Pancreas (tissue), 10 donors: ENCODE results near the gene FHIT. TPM values are rescaled to one million over a fixed set of nuclear protein-coding genes. Genes with fewer than 3 reads are reported as not detected.

Source experiments
- ATAC-seq, 4 donors: fragments of 200-7000 bp; cut with Tn5 transposase; one replicate each; pipeline versions ENCODE4 v1.8.0 to v1.9.1; 2020; ENCODE audit warnings: mild to moderate bottlenecking in 4 of 4, moderate library complexity in 4 of 4
- DNase-seq, 6 donors: peaks; one replicate each; pipeline ENCODE4 v3.0.0-alpha.2; 2020
- FAIRE-seq: peaks from 2 replicates; lab custom pipeline; 2012; peaks lifted over from hg19 to GRCh38; lab: Jason Lieb, UNC
- H3K27ac ChIP-seq, 4 donors: fragments of 200-600 bp; sonication (generic); 1 replicate in 3 of 4; 2 replicates in 1 of 4; pipeline versions ENCODE4 v1.5.0 to v1.8.0; 2020
- H3K27me3 ChIP-seq, 4 donors: fragments of 200-600 bp; one replicate each; pipeline ENCODE4 v1.8.0; 2021
- H3K36me3 ChIP-seq, 3 donors: fragments of 200-600 bp; sonication (generic) in 1 of 3; one replicate each; pipeline versions ENCODE4 v1.5.0 to v1.8.0; 2020 to 2021
- H3K4me1 ChIP-seq, 3 donors: fragments of 200-600 bp; one replicate each; pipeline ENCODE4 v1.8.0; 2021
- H3K4me3 ChIP-seq, 4 donors: fragments of 200-600 bp; sonication (generic) in 2 of 4; one replicate each; pipeline versions ENCODE4 v1.5.0 to v1.8.0; 2020 to 2021
- H3K9me3 ChIP-seq, 4 donors: fragments of 200-600 bp; one replicate each; pipeline ENCODE4 v1.8.0; 2021
- WGBS, 2 donors: extraction: QIAGEN DNeasy Blood & Tissue Kit; methylation state at CpG; one replicate each; pipeline ENCODE4 v1.1.7; 2013; 5-methylcytosine and 5-hydroxymethylcytosine counted together
- intact Hi-C, 3 donors: fragments of 100-400 bp; cut with DNase I; formaldehyde crosslinking; loops; one replicate each; pipeline versions ENCODE4 v1.11.1 to v1.14.2; 2022
- polyA plus RNA-seq, 2 donors: library from polyadenylated mRNA; stranded (reverse); fragments of 200-250 nt; gene quantifications; one replicate each; pipeline ENCODE4 v1.2.3, GENCODE V29; 2013
- total RNA-seq, 6 donors: library from RNA; stranded (reverse); fragmentation: NEBNext Ultra II Directional in 4 of 6; extraction: Animal tissue kit (Norgen Biotek cat#: 25700) in 4 of 6; gene quantifications; one replicate each; pipeline versions ENCODE4 v1.2.1 to v1.2.4, GENCODE V29; 2021 to 2023
- TF ChIP-seq, protein P1 (sequence below), 4 donors: fragments of 200-600 bp; sonication (generic) in 3 of 4; IDR thresholded peaks; one replicate each; pipeline versions ENCODE4 v1.5.0 to v1.8.0; 2021; ENCODE audit warnings: antibody characterized with exemption in 4 of 4
- donor health status: healthy with polysubstance abuse.
- donor health status: DM: no; HTN: no; CAD: no; lungs with moderate emphysema.
- donor health status: DM: no; HTN: no; CAD: no.
- donor health status: control.
- donor health status: control.
- donor health status: Bipolar disorder and iron deficiency.
- donor health status: DM: yes; HTN: yes; CAD: no.
- donor health status: DM: no; HTN: no; CAD: no.
- donor health status: DM: no; HTN: no; CAD: no.
- donor health status: DM: yes; HTN: yes; CAD: no.

FHIT gene
- total and polyA plus RNA-seq, 8 donors, result 4.8 to 15.7 (median 8.0) TPM

GRCh38 chr3:60986552-60986951 is 264.7 kb downstream of the FHIT start:
- WGBS, 2 donors, result 89 to 90% methylated on average over 3 of the region's 3 CpGs
- TF ChIP-seq, protein P1, sequence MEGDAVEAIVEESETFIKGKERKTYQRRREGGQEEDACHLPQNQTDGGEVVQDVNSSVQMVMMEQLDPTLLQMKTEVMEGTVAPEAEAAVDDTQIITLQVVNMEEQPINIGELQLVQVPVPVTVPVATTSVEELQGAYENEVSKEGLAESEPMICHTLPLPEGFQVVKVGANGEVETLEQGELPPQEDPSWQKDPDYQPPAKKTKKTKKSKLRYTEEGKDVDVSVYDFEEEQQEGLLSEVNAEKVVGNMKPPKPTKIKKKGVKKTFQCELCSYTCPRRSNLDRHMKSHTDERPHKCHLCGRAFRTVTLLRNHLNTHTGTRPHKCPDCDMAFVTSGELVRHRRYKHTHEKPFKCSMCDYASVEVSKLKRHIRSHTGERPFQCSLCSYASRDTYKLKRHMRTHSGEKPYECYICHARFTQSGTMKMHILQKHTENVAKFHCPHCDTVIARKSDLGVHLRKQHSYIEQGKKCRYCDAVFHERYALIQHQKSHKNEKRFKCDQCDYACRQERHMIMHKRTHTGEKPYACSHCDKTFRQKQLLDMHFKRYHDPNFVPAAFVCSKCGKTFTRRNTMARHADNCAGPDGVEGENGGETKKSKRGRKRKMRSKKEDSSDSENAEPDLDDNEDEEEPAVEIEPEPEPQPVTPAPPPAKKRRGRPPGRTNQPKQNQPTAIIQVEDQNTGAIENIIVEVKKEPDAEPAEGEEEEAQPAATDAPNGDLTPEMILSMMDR (IDR thresholded peaks at IDR 0.05), result no peak

DNA sequence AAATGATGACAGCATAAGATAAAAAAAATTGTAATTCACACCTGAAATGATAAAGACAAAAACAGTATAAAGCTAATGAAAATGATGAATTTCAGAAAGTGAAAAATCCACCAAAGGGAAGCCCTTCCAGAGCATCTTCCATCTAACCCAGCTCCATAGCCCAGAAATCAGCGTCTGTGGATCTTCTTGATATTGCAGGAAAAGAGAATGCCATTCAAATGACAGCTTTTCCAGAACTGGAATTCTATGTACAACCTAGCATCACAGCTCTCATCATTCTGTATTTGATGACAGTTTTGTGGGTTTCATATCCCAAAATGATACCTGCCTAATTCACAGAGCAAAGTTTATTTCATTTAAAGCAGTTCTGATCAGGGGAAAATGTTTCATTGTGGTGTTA is 267.3 kb downstream of the FHIT start:
- Histone ChIP-seq H3K36me3 (no peaks in the 10 kb centered on the region), H3K9me3 (no peaks in the 10 kb centered on the region), H3K27ac (no peak overlapping the region), H3K4me1 (no peaks in the 10 kb centered on the region), H3K27me3 (no peaks in the 10 kb centered on the region), H3K4me3 (no peak overlapping the region)
- intact Hi-C loops, result no loop called here
- FAIRE-seq, result no peak
- DNase-seq, result no peak
- TF ChIP-seq, protein P1 (IDR thresholded peaks at IDR 0.05), result no peak
- 93 to 98% methylated on average over 1 of the region's 1 CpG for WGBS, 2 donors
- no peak for ATAC-seq

More at GRCh38 chr3:60986552-60986951, 264.7 kb downstream of the FHIT start:
- intact Hi-C loops, result no loop called here
- H3K4me3 ChIP-seq, result no peak overlapping the region
- H3K36me3 ChIP-seq, result no peaks in the 10 kb centered on the region
- DNase-seq (no peak), FAIRE-seq (no peak), ATAC-seq (no peak)
- H3K27ac ChIP-seq, result no peak overlapping the region
- no peaks in the 10 kb centered on the region for H3K4me1 ChIP-seq
- H3K27me3 ChIP-seq, result no peaks in the 10 kb centered on the region
- H3K9me3 ChIP-seq, result no peaks in the 10 kb centered on the region

- WGBS, 2 donors, result 0 to 58% methylated on average over 1 of the region's 1 CpG
- FAIRE-seq (no peak), DNase-seq (no peak), ATAC-seq (no peak)
- Histone ChIP-seq H3K9me3 (no peaks in the 10 kb centered on the region), H3K4me3 (no peak overlapping the region), H3K4me1 (no peaks in the 10 kb centered on the region), H3K27me3 (no peaks in the 10 kb centered on the region), H3K36me3 (no peaks in the 10 kb centered on the region), H3K27ac (no peak overlapping the region)
- TF ChIP-seq, protein P1 (IDR thresholded peaks at IDR 0.05), result no peak
- intact Hi-C loops, result no loop called here
These were observed 270.9 kb downstream of the FHIT start for GRCh38 chr3:60980342-60980692.

DNA sequence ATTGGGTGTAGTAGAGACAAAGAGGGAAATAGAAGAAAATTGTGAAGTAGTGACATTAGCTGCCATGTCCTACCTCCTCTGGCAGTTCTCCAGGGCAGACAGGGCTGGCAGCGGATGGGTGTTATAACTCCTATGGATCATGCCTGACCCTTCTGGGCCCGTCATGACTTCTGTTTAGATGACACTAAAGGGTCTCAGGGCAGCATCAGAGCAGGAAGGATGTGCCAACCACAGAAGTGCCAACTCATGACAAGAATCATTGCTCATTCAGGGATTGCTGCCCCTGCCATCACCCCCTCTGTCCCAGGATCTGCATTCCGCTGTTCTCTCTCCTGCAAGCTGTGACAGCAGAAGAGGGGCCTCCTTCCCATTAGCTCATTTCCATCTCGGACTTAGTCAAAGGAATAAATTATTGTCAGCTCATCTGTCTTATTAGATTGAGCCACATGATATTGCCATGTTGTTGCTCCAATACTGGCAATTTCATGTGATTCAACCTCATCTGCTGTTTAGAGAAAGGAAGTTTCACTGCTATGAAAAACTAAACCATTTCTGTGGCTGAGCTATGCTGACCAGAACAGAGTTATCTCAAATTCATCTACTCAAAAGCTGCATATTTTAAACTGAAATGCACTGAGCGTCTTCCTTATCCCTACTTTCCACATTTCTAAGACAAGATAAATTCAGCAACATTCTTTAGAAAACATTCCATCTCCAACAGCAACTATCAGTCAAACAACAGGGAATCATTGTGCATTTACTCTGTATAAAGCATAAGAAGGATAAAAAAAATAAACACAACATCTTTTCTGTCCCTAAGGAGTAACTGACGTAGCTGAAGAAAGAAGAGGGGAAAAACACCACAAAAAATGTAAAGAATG is 271.6 kb downstream of the FHIT start:
- Histone ChIP-seq H3K4me3 (no peak overlapping the region), H3K27ac (no peak overlapping the region), H3K36me3 (no peaks in the 10 kb centered on the region), H3K9me3 (no peaks in the 10 kb centered on the region), H3K4me1 (no peaks in the 10 kb centered on the region), H3K27me3 (no peaks in the 10 kb centered on the region)
- 85 to 91% methylated on average over 6 of the region's 6 CpGs for WGBS, 2 donors
- no peak for ATAC-seq
- intact Hi-C loops, result no loop called here
- TF ChIP-seq, protein P1 (IDR thresholded peaks at IDR 0.05), result no peak
- FAIRE-seq, result no peak
- no peak for DNase-seq

GRCh38 chr3:60973321-60973720 is 277.9 kb downstream of the FHIT start:
- Histone ChIP-seq H3K4me1 (no peaks in the 10 kb centered on the region), H3K9me3 (no peaks in the 10 kb centered on the region), H3K36me3 (no peaks in the 10 kb centered on the region), H3K4me3 (no peak overlapping the region), H3K27ac (no peak overlapping the region), H3K27me3 (no peaks in the 10 kb centered on the region)
- FAIRE-seq (no peak), ATAC-seq (no peak), DNase-seq (no peak)
- intact Hi-C loops, result no loop called here
- WGBS, 2 donors, result 59 to 98% methylated on average over 1 of the region's 1 CpG
- TF ChIP-seq, protein P1 (IDR thresholded peaks at IDR 0.05), result no peak
